Thymus (tissue), 11 donors: ENCODE data around the gene RIN1. TPM values are rescaled to one million over a fixed set of nuclear protein-coding genes. Genes with fewer than 3 reads are reported as not detected.

Source experiments
- DNase-seq, 9 donors: peaks; one replicate each; pipeline ENCODE4 v3.0.0-alpha.2; 2013; ENCODE audit warnings: low spot score in 9 of 9, low read depth in 6 of 9, missing footprints in 1 of 9
- H3K27ac ChIP-seq, 2 donors: one replicate each; pipeline ENCODE4 v1.5.1; 2013; ENCODE audit warnings: control low read depth in 1 of 2, low read depth in 1 of 2, low read length in 1 of 2, mild to moderate bottlenecking in 1 of 2, moderate library complexity in 1 of 2
- H3K27me3 ChIP-seq, 2 donors: one replicate each; pipeline ENCODE4 v1.5.1; 2013; ENCODE audit warnings: low read length in 1 of 2; ENCODE audit not compliant: control insufficient read depth in 2 of 2, insufficient read depth in 1 of 2
- H3K36me3 ChIP-seq, 2 donors: one replicate each; pipeline ENCODE4 v1.5.1; 2013; ENCODE audit warnings: low read length in 1 of 2, mild to moderate bottlenecking in 1 of 2, moderate library complexity in 1 of 2; ENCODE audit not compliant: control insufficient read depth in 2 of 2, insufficient read depth in 2 of 2
- H3K4me1 ChIP-seq, 2 donors: one replicate each; pipeline ENCODE4 v1.5.1; 2013; ENCODE audit warnings: low read length in 2 of 2; ENCODE audit not compliant: control insufficient read depth in 2 of 2, insufficient read depth in 2 of 2
- H3K4me3 ChIP-seq, 2 donors: one replicate each; pipeline ENCODE4 v1.5.1; 2013; ENCODE audit warnings: low read length in 2 of 2, control low read depth in 1 of 2, mild to moderate bottlenecking in 1 of 2
- H3K9me3 ChIP-seq, 2 donors: one replicate each; pipeline ENCODE4 v1.5.1; 2013; ENCODE audit warnings: low read length in 1 of 2, mild to moderate bottlenecking in 1 of 2; ENCODE audit not compliant: control insufficient read depth in 2 of 2, insufficient read depth in 1 of 2
- WGBS: extraction: QIAGEN DNeasy Blood & Tissue Kit; methylation state at CpG from one replicate; pipeline ENCODE4 v1.1.7; 2013; 5-methylcytosine and 5-hydroxymethylcytosine counted together
- polyA plus RNA-seq: library from polyadenylated mRNA; stranded (reverse); fragments of 200-250 nt; gene quantifications from one replicate; pipeline ENCODE4 v1.2.3, GENCODE V29; 2013
- total RNA-seq: library from RNA; stranded (reverse); fragments of 120-200 nt; gene quantifications from one replicate; pipeline ENCODE4 v1.2.4, GENCODE V29; 2013
- donor health status: healthy.

The RIN1 gene
- total and polyA plus RNA-seq, 2 donors, result 1.1 to 5.8 TPM

DNA sequence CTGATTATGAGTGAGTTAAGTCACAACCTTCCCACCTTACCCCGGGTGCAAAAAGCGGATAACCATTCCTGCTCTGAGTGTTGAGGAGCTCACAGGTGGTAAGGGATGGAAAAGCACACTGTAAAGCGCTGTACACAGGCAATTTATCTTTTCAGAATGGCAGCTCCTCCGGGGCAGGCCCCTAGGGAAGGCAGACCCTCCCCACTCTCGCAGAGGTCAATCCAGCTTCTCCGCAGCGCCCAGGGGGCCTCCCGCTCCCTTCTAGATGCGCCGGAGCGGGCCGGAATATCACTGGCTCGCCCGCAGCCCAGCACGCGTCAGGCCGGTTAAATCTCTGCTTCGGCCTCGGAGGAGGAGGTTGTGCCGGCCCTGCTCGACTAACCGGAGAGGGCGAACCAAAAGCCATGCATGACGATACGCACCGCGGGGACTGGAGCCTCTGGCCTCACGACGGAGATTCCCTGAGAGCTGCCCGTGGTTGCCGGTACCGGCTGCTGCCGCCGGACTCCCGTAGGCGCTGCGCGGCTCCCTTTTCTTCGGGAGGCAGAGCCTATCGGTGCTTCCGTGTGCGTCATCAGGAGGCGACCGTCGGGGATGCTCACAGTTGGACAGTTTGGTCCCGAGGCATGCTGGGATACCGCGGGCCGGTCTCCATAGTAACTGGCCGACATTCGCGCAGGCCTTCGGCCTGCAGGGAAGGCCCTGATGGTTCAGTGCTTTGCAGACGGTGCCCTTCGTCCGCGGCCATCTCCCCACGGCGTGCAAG, 8.5 kb upstream of the RIN1 start, which contains the start of gene BRMS1:
TSS of gene BRMS1 (minus strand) at position 555 of the 766 bp plus-strand sequence. CDS start 2,870 bp downstream, outside the sequence.
- DNase-seq, result peak; percentile 89 to 98 (median 95)
- Histone ChIP-seq H3K27me3 (no peaks in the 10 kb centered on the region), H3K9me3 (peaks cover 0 to 2% of the 10 kb centered on the region in 2 donors), H3K36me3 (peaks cover 29 to 31% of the 10 kb centered on the region in 2 donors), H3K4me1 (peaks cover 28 to 37% of the 10 kb centered on the region in 2 donors), H3K27ac (peak within 1 kb of the TSS; percentile 80 to 88), H3K4me3 (peak within 1 kb of the TSS; percentile 97 to 100)
- under 1% methylated on average over 59 of the region's 59 CpGs for WGBS

DNA sequence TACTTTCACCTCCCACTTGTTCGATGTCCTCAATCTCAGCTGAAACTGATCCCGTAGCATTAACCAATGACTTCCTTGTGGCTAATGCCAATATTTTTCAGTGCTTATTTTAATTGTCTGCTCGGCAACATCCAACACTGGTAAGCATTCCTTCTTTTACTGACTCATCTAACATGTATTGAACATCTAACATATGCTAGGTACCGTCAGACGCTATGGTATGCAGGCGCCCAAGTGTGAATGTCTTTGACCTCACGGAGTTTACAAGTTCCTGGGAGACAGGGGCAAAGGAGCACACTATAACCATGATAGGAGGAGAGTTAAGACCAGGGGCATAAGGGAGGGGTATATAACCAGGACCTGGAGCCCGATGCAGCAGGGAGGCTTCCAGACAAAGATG, 6.9 kb upstream of the RIN1 start:
- H3K36me3 ChIP-seq, result peaks cover 44 to 46% of the 10 kb centered on the region in 2 donors
- H3K4me1 ChIP-seq, result peaks cover 28 to 34% of the 10 kb centered on the region in 2 donors
- no peak overlapping the region for H3K4me3 ChIP-seq
- no peaks in the 10 kb centered on the region for H3K27me3 ChIP-seq
- no peak for DNase-seq
- 98% methylated on average over 8 of the region's 8 CpGs for WGBS
- H3K9me3 ChIP-seq, result peaks cover 0 to 2% of the 10 kb centered on the region in 2 donors
- no peak overlapping the region for H3K27ac ChIP-seq

DNA sequence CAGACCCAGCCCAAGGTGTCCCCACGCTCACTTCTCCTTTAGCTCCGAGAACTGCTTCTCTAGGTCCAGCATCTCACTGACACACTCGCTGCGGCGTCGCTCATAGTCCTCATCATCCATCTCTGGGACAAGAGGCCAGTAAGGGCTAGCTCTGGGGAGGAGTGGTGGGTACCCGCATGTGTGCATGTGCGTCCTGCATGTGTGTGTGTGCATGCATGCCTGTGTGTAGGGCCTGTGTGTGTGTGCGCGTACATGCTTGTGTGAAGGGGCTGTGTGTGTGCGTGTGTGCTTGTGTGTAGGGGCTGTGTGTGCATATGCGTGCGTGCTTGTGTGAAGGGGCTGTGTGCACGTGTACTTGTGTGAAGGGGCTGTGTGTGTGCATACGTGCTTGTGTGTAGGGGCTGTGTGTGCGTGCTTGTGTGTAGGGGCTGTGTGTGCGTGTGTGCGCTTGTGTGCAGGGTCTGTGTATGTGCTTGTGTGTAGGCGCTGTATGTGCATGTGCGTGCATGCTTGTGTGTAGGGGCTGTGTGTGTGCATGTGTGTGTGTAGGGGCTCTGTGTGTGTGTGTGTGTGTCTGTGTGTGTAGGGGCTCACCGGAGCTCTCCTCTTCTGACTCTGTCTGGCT, 5.4 kb upstream of the RIN1 start:
- Histone ChIP-seq H3K9me3 (peaks cover 0 to 2% of the 10 kb centered on the region in 2 donors), H3K4me1 (peaks cover 26 to 34% of the 10 kb centered on the region in 2 donors), H3K27me3 (peaks cover 0 to 6% of the 10 kb centered on the region in 2 donors), H3K4me3 (no peak overlapping the region), H3K27ac (no peak overlapping the region), H3K36me3 (peaks cover 58 to 60% of the 10 kb centered on the region in 2 donors)
- no peak for DNase-seq
- WGBS, result 97% methylated on average over 21 of the region's 21 CpGs

DNA sequence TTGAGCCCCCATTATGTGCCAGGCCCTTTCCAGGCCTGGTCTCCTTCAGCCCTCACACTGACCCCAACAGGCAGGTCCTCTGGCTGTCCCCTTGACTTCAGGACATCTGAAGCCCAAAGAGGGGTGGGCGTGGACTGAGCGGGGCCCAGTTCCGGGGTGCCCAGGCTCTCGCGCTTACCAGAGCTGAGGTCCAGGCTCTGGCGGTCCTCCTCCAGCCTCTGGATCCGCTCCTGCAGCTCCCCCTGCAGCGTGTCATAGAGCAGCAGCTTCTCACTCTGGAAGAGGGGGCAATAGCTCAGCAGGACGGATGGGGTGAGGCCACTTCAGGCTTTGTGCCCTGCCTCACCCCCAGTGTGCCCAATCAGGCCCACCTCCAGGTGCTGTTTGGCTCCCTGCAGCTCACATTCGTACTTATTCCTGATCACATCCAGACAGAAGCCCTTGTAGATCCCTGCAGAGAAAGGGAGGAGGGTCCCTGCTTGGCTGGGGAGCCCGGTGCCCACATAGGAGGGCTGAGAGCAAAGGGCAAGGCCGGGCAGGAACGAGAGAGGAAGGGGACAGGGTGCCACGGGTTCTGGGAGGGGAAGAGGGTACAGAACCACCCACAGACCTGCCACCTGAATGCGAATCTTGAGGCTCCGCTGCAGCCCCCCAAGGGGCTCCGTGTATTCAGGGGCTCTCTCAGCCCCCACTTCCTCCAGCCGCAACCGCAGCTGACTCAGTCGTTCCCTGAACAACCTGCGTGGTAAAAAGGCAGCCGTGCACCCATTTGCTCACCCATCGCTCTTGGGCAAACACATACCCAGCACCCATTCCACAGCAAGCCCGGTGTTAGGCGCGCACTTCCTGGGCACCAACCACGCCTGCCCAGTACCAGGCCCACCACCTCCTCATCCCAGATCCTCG, 4.6 kb upstream of the RIN1 start:
- peaks cover 27 to 33% of the 10 kb centered on the region in 2 donors for H3K4me1 ChIP-seq
- H3K4me3 ChIP-seq, result no peak overlapping the region
- peaks cover under 1 to 13% of the 10 kb centered on the region in 2 donors for H3K27me3 ChIP-seq
- H3K36me3 ChIP-seq, result peaks cover 58 to 60% of the 10 kb centered on the region in 2 donors
- 97% methylated on average over 28 of the region's 28 CpGs for WGBS
- no peak for DNase-seq
- H3K9me3 ChIP-seq, result peaks cover 0 to 2% of the 10 kb centered on the region in 2 donors
- no peak overlapping the region for H3K27ac ChIP-seq

DNA sequence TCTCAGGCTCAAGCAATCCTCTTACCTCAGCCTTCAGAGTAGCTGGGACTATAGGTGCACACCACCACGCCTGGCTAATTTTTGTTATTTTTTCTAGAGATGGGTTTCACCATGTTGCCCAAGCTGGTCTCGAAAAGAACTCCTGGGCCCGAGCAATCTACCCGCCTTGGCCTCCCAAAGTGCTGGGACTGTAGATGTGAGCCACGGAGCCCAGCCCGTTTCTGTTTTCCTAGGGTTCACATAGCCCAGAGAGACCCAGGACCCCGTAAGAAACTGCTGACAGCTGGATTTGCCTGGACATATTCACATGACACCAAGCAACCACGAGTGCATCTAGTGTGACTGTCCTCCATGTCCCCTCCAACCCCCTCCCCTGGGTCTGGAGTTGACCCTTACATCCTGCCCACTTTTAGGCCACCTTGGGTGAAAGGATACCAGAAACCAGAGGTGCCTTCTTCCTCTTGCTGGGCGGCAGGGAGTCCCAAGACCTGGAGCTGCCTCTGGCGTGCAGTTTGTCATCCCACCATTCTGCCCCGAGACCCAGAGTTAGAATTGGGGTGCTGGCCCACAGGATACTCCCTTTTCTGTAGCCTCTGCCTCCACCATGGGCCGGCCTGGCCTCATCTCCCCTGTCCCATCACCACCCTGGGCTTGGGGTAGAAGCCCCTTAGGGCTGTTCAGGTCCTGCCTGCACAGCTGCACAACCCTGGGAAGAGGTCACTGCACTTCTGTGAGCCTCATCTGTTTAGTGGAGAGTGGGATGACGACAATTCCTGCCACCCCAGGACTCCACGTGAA, 3.7 kb upstream of the RIN1 start:
- Histone ChIP-seq H3K4me3 (no peak overlapping the region), H3K36me3 (peaks cover 58 to 60% of the 10 kb centered on the region in 2 donors), H3K9me3 (peaks cover 0 to 6% of the 10 kb centered on the region in 2 donors), H3K4me1 (peaks cover 22 to 25% of the 10 kb centered on the region in 2 donors), H3K27me3 (peaks cover 5 to 23% of the 10 kb centered on the region in 2 donors), H3K27ac (no peak overlapping the region)
- DNase-seq, result no peak
- 86% methylated on average over 14 of the region's 14 CpGs for WGBS

DNA sequence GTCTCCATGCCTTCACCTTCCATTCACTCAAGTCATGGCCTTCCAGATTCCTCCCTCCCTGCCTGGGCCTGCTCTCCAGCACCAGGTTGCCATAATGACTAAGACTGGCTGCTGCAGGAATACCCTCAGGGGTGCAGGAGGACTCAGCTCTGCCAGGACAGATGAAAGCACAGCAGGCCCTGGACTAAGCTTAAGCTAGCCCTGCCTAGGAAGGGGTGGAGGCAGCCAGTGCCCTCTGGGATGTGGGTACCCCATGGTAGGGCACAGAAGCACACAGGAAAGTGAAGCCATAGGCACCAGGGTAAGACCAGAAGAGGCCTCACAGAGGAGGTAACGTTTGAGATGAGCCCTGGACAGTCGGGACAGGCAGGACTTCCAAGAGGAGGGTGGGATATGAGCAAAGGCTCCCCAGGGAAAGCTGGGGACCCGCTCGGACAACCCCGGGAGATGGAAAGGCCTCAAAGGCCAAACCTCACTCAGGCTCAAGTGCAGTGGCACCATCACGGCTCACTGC, 3.0 kb upstream of the RIN1 start:
- peaks cover 58 to 60% of the 10 kb centered on the region in 2 donors for H3K36me3 ChIP-seq
- no peak overlapping the region for H3K27ac ChIP-seq
- DNase-seq, result no peak
- H3K9me3 ChIP-seq, result peaks cover 0 to 4% of the 10 kb centered on the region in 2 donors
- H3K4me1 ChIP-seq, result peaks cover 20 to 21% of the 10 kb centered on the region in 2 donors
- 98% methylated on average over 6 of the region's 6 CpGs for WGBS
- H3K27me3 ChIP-seq, result peaks cover 5 to 30% of the 10 kb centered on the region in 2 donors
- no peak overlapping the region for H3K4me3 ChIP-seq

DNA sequence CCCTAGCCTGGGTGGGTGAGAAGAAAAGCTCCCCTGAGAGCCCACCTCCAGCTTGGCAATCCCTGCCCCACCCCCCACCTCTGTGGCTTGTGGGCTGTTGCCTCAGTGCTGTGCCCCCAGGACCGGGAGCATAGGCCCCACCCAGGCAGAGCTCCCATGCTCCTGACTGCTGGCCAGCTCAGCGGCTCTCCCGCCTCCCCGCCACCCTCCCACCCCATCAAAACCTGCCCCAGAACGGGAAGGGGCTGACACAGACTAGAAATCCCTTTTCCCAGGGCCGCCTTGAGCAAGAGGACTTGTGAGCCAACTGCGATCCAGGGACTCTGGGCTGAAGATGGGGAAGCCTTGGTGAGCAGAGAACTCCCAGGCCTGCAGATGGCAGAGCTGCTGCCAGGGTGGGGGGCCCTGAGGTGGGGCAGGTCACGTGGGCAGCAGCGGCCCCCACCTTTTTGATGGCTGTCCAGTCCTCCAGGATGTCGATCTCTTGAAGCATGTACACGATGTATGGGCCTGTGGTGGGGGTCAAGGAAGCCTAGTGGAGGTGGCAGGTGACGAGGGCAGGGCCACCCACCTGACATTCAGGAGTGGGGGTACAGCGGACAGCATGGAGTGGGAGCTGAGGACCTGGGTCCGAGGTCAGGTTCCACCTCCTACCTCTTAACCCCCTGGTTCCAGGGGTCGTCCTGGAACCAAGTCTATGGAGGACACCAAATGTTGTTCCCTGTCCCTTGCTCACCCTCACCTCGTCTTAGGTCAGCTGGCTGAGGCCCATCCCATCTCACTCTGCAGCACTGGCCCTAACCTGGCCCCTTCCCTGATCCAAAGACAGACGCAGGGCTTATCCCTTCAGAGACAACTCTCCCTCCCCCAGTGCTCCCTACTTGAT, 2.3 kb upstream of the RIN1 start:
- H3K27ac ChIP-seq, result no peak overlapping the region
- H3K36me3 ChIP-seq, result peaks cover 58 to 60% of the 10 kb centered on the region in 2 donors
- peaks cover 13 to 17% of the 10 kb centered on the region in 2 donors for H3K4me1 ChIP-seq
- peaks cover 0 to 4% of the 10 kb centered on the region in 2 donors for H3K9me3 ChIP-seq
- no peak for DNase-seq
- 95% methylated on average over 17 of the region's 17 CpGs for WGBS
- no peak overlapping the region for H3K4me3 ChIP-seq
- H3K27me3 ChIP-seq, result peaks cover 5 to 33% of the 10 kb centered on the region in 2 donors
